Ectodermal cell (in vitro differentiated cells): Measurements from ENCODE around the gene DAG1.

Source experiments
- H3K27ac ChIP-seq: 2 replicates; pipeline ENCODE4 v1.7.0; 2013; ENCODE audit warnings: mild to moderate bottlenecking, low read depth, low read length; ENCODE audit not compliant: insufficient read depth, poor library complexity, severe bottlenecking
- H3K27me3 ChIP-seq: 2 replicates; pipeline ENCODE4 v1.7.0; 2013; ENCODE audit warnings: mild to moderate bottlenecking, low read length; ENCODE audit not compliant: insufficient read depth, control insufficient read depth, poor library complexity, severe bottlenecking
- H3K36me3 ChIP-seq: one replicate; pipeline ENCODE4 v1.7.0; 2013; ENCODE audit warnings: low read length; ENCODE audit not compliant: control insufficient read depth, insufficient read depth
- H3K4me1 ChIP-seq: one replicate; pipeline ENCODE4 v1.7.0; 2013; ENCODE audit warnings: low read length; ENCODE audit not compliant: control insufficient read depth, insufficient read depth
- H3K4me3 ChIP-seq: 2 replicates; pipeline ENCODE4 v1.7.0; 2013; ENCODE audit warnings: low read depth, low read length, control low read depth; ENCODE audit not compliant: insufficient read depth
- H3K9me3 ChIP-seq: 2 replicates; pipeline ENCODE4 v1.7.0; 2013; ENCODE audit warnings: mild to moderate bottlenecking, low read length, moderate library complexity; ENCODE audit not compliant: control insufficient read depth
- WGBS, 2 experiments: methylation state at CpG; one replicate each; pipeline ENCODE4 v1.1.7; 2013; ENCODE audit warnings: missing lambda C conversion rate in 2 of 2; 5-methylcytosine and 5-hydroxymethylcytosine counted together

The DAG1 gene

GRCh38 chr3:49497606-49498005 lies 27.5 kb downstream of the DAG1 start:
- no peak overlapping the region for H3K27ac ChIP-seq
- no peak overlapping the region for H3K4me3 ChIP-seq
- H3K36me3 ChIP-seq = no peaks in the 10 kb centered on the region
- no peaks in the 10 kb centered on the region for H3K4me1 ChIP-seq
- H3K27me3 ChIP-seq = no peaks in the 10 kb centered on the region
- 93 to 95% methylated on average over 4 of the region's 4 CpGs for WGBS, 2 experiments
- no peaks in the 10 kb centered on the region for H3K9me3 ChIP-seq

- H3K27me3 ChIP-seq = no peaks in the 10 kb centered on the region
- no peaks in the 10 kb centered on the region for H3K9me3 ChIP-seq
- WGBS, 2 experiments = 97 to 100% methylated on average over 1 of the region's 1 CpG
- H3K27ac ChIP-seq = no peak overlapping the region
- no peaks in the 10 kb centered on the region for H3K4me1 ChIP-seq
- H3K4me3 ChIP-seq = no peak overlapping the region
- H3K36me3 ChIP-seq = no peaks in the 10 kb centered on the region
Observed at GRCh38 chr3:49498239-49498638, 28.2 kb downstream of the DAG1 start.

GRCh38 chr3:49498648-49499047 lies 28.6 kb downstream of the DAG1 start:
- Histone ChIP-seq H3K36me3 (no peaks in the 10 kb centered on the region), H3K27me3 (no peaks in the 10 kb centered on the region), H3K9me3 (no peaks in the 10 kb centered on the region), H3K4me1 (no peaks in the 10 kb centered on the region), H3K27ac (no peak overlapping the region), H3K4me3 (no peak overlapping the region)
- WGBS, 2 experiments = 94 to 95% methylated on average over 3 of the region's 3 CpGs

- Histone ChIP-seq H3K27ac (no peak overlapping the region), H3K36me3 (no peaks in the 10 kb centered on the region), H3K27me3 (no peaks in the 10 kb centered on the region), H3K9me3 (no peaks in the 10 kb centered on the region), H3K4me3 (no peak overlapping the region), H3K4me1 (no peaks in the 10 kb centered on the region)
- 95 to 98% methylated on average over 6 of the region's 6 CpGs for WGBS, 2 experiments
Observed at GRCh38 chr3:49500205-49500731, 30.2 kb downstream of the DAG1 start.

GRCh38 chr3:49500732-49501609 lies 30.9 kb downstream of the DAG1 start:
- 93 to 94% methylated on average over 9 of the region's 9 CpGs for whole genome bisulfite sequencing, 2 experiments

GRCh38 chr3:49501842-49502241 lies 31.8 kb downstream of the DAG1 start:
- H3K27ac ChIP-seq = no peak overlapping the region
- no peak overlapping the region for H3K4me3 ChIP-seq
- H3K4me1 ChIP-seq = no peaks in the 10 kb centered on the region
- H3K36me3 ChIP-seq = no peaks in the 10 kb centered on the region
- no peaks in the 10 kb centered on the region for H3K27me3 ChIP-seq
- H3K9me3 ChIP-seq = no peaks in the 10 kb centered on the region
- 96 to 100% methylated on average over 2 of the region's 2 CpGs for WGBS, 2 experiments

More at GRCh38 chr3:49500732-49501609, 30.9 kb downstream of the DAG1 start:
- no peak overlapping the region for H3K4me3 ChIP-seq
- no peaks in the 10 kb centered on the region for H3K4me1 ChIP-seq
- no peaks in the 10 kb centered on the region for H3K27me3 ChIP-seq
- no peaks in the 10 kb centered on the region for H3K9me3 ChIP-seq
- H3K36me3 ChIP-seq = no peaks in the 10 kb centered on the region
- H3K27ac ChIP-seq = no peak overlapping the region

GRCh38 chr3:49506906-49507305 lies 36.8 kb downstream of the DAG1 start:
- Histone ChIP-seq H3K4me1 (no peaks in the 10 kb centered on the region), H3K27me3 (no peaks in the 10 kb centered on the region), H3K9me3 (no peaks in the 10 kb centered on the region), H3K4me3 (no peak overlapping the region), H3K27ac (no peak overlapping the region), H3K36me3 (peaks cover 15% of the 10 kb centered on the region)
- 94 to 99% methylated on average over 3 of the region's 3 CpGs for WGBS, 2 experiments

GRCh38 chr3:49509028-49509561 lies 39.0 kb downstream of the DAG1 start:
- no peaks in the 10 kb centered on the region for H3K4me1 ChIP-seq
- H3K36me3 ChIP-seq = peaks cover 19% of the 10 kb centered on the region
- H3K9me3 ChIP-seq = no peaks in the 10 kb centered on the region
- WGBS, 2 experiments = 50% methylated on average over 2 of the region's 2 CpGs
- H3K27me3 ChIP-seq = no peaks in the 10 kb centered on the region
- H3K4me3 ChIP-seq = no peak overlapping the region
- H3K27ac ChIP-seq = no peak overlapping the region

GRCh38 chr3:49511639-49512038 lies 41.6 kb downstream of the DAG1 start:
- WGBS, 2 experiments = 100% methylated on average over 1 of the region's 2 CpGs
- H3K4me1 ChIP-seq = no peaks in the 10 kb centered on the region
- H3K36me3 ChIP-seq = peaks cover 29% of the 10 kb centered on the region
- H3K4me3 ChIP-seq = no peak overlapping the region
- H3K27ac ChIP-seq = no peak overlapping the region
- no peaks in the 10 kb centered on the region for H3K9me3 ChIP-seq
- no peaks in the 10 kb centered on the region for H3K27me3 ChIP-seq

- Histone ChIP-seq H3K4me1 (no peaks in the 10 kb centered on the region), H3K9me3 (no peaks in the 10 kb centered on the region), H3K36me3 (peaks cover 29% of the 10 kb centered on the region), H3K27ac (no peak overlapping the region), H3K27me3 (no peaks in the 10 kb centered on the region), H3K4me3 (no peak overlapping the region)
- WGBS, 2 experiments = 100% methylated on average over 1 of the region's 1 CpG
Observed at GRCh38 chr3:49512781-49513355, 42.8 kb downstream of the DAG1 start.
